Neuronal stem cell (in vitro differentiated cells): ENCODE results near the gene CLPSL2.

Source experiments
- DNase-seq: peaks from one replicate; pipeline ENCODE4 v3.0.0-alpha.2; 2013; ENCODE audit warnings: low spot score
- H2AFZ ChIP-seq: one replicate; pipeline ENCODE4 v1.6.1; 2013; ENCODE audit warnings: mild to moderate bottlenecking, low read length, inconsistent platforms
- H2AK5ac ChIP-seq: 2 replicates; pipeline ENCODE4 v1.6.1; 2013; ENCODE audit warnings: low read depth, mild to moderate bottlenecking, inconsistent platforms, low read length, moderate library complexity, mixed read lengths
- H2BK120ac ChIP-seq: 2 replicates; pipeline ENCODE4 v1.6.1; 2013; ENCODE audit warnings: low read depth, mild to moderate bottlenecking, inconsistent platforms, low read length, moderate library complexity, mixed read lengths
- H2BK12ac ChIP-seq: one replicate; pipeline ENCODE4 v1.6.1; 2013; ENCODE audit warnings: low read length, inconsistent platforms
- H2BK15ac ChIP-seq: 2 replicates; pipeline ENCODE4 v1.6.1; 2013; ENCODE audit warnings: mild to moderate bottlenecking, low read length, inconsistent platforms, mixed read lengths
- H2BK5ac ChIP-seq: one replicate; pipeline ENCODE4 v1.6.1; 2013; ENCODE audit warnings: inconsistent platforms, mild to moderate bottlenecking, low read length, moderate library complexity
- H3K14ac ChIP-seq: one replicate; pipeline ENCODE4 v1.6.1; 2013; ENCODE audit warnings: low read length, inconsistent platforms
- H3K18ac ChIP-seq: 2 replicates; pipeline ENCODE4 v1.6.1; 2013; ENCODE audit warnings: low read length, inconsistent platforms
- H3K23ac ChIP-seq: 2 replicates; pipeline ENCODE4 v1.6.1; 2013; ENCODE audit warnings: low read depth, mild to moderate bottlenecking, mixed read lengths, low read length, inconsistent platforms; ENCODE audit not compliant: poor library complexity
- H3K27ac ChIP-seq: replicated peaks from 3 replicates; pipeline ENCODE4 v1.5.1; 2013; ENCODE audit warnings: low read length, inconsistent platforms
- H3K27me3 ChIP-seq, 3 experiments: 2 replicates each; pipeline ENCODE4 v1.6.1; 2013; ENCODE audit warnings: low read length in 3 of 3, mild to moderate bottlenecking in 2 of 3, inconsistent platforms in 1 of 3, low read depth in 1 of 3, mixed read lengths in 1 of 3, moderate library complexity in 1 of 3; ENCODE audit not compliant: control insufficient read depth in 3 of 3, insufficient read depth in 3 of 3
- H3K36me3 ChIP-seq, 2 donors: replicated peaks in 1 of 2; 2 replicates each; pipeline ENCODE4 v1.6.1; 2013; ENCODE audit warnings: low read length in 2 of 2; ENCODE audit not compliant: control insufficient read depth in 2 of 2, insufficient read depth in 2 of 2
- H3K4ac ChIP-seq: 2 replicates; pipeline ENCODE4 v1.6.1; 2013; ENCODE audit warnings: inconsistent platforms, mild to moderate bottlenecking, low read length, moderate library complexity
- H3K4me1 ChIP-seq, 2 donors: 1 replicate in 1 of 2; 2 replicates in 1 of 2; pipeline ENCODE4 v1.6.1; 2013; ENCODE audit warnings: low read length in 2 of 2, low read depth in 1 of 2; ENCODE audit not compliant: control insufficient read depth in 2 of 2, insufficient read depth in 1 of 2
- H3K4me2 ChIP-seq: one replicate; pipeline ENCODE4 v1.6.1; 2013; ENCODE audit warnings: mild to moderate bottlenecking, low read length, inconsistent platforms; ENCODE audit not compliant: insufficient read depth, poor library complexity, severe bottlenecking
- H3K4me3 ChIP-seq, 2 donors: 2 replicates each; pipeline ENCODE4 v1.5.1; 2013; ENCODE audit warnings: low read length in 2 of 2, mild to moderate bottlenecking in 2 of 2, inconsistent platforms in 1 of 2, moderate library complexity in 1 of 2
- H3K79me1 ChIP-seq: one replicate; pipeline ENCODE4 v1.6.1; 2013; ENCODE audit warnings: low read depth, mild to moderate bottlenecking, inconsistent platforms, low read length, moderate library complexity
- H3K9ac ChIP-seq: one replicate; pipeline ENCODE4 v1.6.1; 2013; ENCODE audit warnings: mild to moderate bottlenecking, low read depth, low read length, inconsistent platforms; ENCODE audit not compliant: poor library complexity
- H3K9me3 ChIP-seq, 2 donors: replicated peaks in 1 of 2; 2 replicates each; pipeline versions ENCODE3 to v1.6.1; 2013; ENCODE audit warnings: low read length in 2 of 2, mild to moderate bottlenecking in 2 of 2, inconsistent platforms in 1 of 2, low read depth in 1 of 2, mixed read lengths in 1 of 2, moderate library complexity in 1 of 2; ENCODE audit not compliant: control insufficient read depth in 2 of 2, insufficient read depth in 1 of 2
- H4K8ac ChIP-seq: one replicate; pipeline ENCODE4 v1.6.1; 2013; ENCODE audit warnings: low read depth, mild to moderate bottlenecking, inconsistent platforms, low read length, moderate library complexity
- H4K91ac ChIP-seq: one replicate; pipeline ENCODE4 v1.6.1; 2013; ENCODE audit warnings: low read length, low read depth, mild to moderate bottlenecking, inconsistent platforms; ENCODE audit not compliant: poor library complexity
- WGBS, 2 donors: extraction: QIAGEN DNeasy Blood & Tissue Kit; methylation state at CpG; one replicate each; pipeline ENCODE4 v1.1.7; 2013; ENCODE audit warnings: missing lambda C conversion rate in 2 of 2, mixed read lengths in 1 of 2; ENCODE audit not compliant: insufficient read length in 2 of 2, insufficient replicate concordance in 1 of 2; ENCODE audit errors: extremely low coverage in 2 of 2; 5-methylcytosine and 5-hydroxymethylcytosine counted together

CLPSL2 gene

DNA sequence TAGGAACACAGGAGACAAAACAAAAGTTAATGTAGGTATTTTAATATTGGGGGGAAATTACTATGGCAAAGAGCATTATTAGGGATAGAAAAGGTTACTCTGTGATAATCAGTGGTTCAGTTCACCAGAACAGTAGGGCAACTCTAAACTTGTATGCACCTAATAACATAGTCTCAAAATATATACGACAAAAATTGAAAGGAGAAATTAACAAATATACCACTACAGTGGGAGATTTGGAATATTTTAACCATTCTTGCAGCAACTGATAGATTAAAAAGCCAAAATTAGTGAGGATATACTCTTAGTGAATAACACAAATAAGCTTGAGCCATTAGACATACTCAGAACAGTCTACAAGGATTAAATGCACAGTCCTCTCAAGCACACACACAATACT lies 28.5 kb upstream of the CLPSL2 start:
- DNase-seq, result no peak
- Histone ChIP-seq H3K4me3 (no peak overlapping the region), H3K14ac (no peak overlapping the region), H3K9me3 (peaks cover 0 to 2% of the 10 kb centered on the region in 2 donors), H2BK5ac (no peak overlapping the region), H3K79me1 (no peaks in the 10 kb centered on the region), H3K4me1 (peaks cover 0 to 1% of the 10 kb centered on the region in 2 donors), H3K27ac (no peak overlapping the region), H3K27me3 (no peaks in the 10 kb centered on the region), H4K91ac (no peak overlapping the region), H2BK12ac (no peak overlapping the region), H2AK5ac (no peak overlapping the region), H3K4ac (no peak overlapping the region), H3K23ac (no peak overlapping the region), H2BK120ac (no peak overlapping the region), H2AFZ (no peak overlapping the region), H4K8ac (no peak overlapping the region), H3K18ac (no peak overlapping the region), H2BK15ac (no peak overlapping the region), H3K9ac (no peak overlapping the region), H3K36me3 (no peaks in the 10 kb centered on the region), H3K4me2 (no peak overlapping the region)
- WGBS, 2 donors, result no CpG with 5 or more reads among the region's 1 CpG

DNA sequence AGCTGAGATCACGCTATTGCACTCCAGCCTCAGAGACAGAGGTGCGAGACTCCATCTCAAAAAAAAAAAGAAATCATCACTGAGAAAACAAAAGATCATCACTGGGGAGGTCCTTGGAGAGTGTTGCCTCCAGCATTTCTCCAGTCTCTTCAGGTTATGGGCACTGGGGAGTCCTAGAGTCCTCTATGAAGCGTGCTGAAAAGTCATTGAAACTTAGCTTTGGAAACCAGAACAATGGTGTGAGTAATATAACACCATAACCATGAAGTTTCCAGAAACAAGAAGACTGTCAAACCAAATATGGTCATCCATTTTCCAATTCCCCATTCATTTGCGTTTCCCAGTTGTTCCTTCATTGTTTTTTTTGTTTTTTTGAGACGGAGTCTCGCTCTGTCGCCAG lies 25.8 kb upstream of the CLPSL2 start:
- H3K27ac ChIP-seq, result no peak overlapping the region
- H3K4me3 ChIP-seq, result no peak overlapping the region
- no peak overlapping the region for H3K9ac ChIP-seq
- no peak overlapping the region for H3K4me2 ChIP-seq
- no peak overlapping the region for H2BK15ac ChIP-seq
- no peak overlapping the region for H2BK5ac ChIP-seq
- peaks cover 0 to 2% of the 10 kb centered on the region in 2 donors for H3K9me3 ChIP-seq
- no peak overlapping the region for H4K8ac ChIP-seq
- no peaks in the 10 kb centered on the region for H3K27me3 ChIP-seq
- no peak overlapping the region for H2AK5ac ChIP-seq
- peaks cover 7 to 8% of the 10 kb centered on the region in 2 donors for H3K4me1 ChIP-seq
- no peaks in the 10 kb centered on the region for H3K36me3 ChIP-seq
- no peak overlapping the region for H3K23ac ChIP-seq
- H2BK12ac ChIP-seq, result no peak overlapping the region
- no CpG with 5 or more reads among the region's 7 CpGs for WGBS, 2 donors
- no peaks in the 10 kb centered on the region for H3K79me1 ChIP-seq
- no peak overlapping the region for H3K14ac ChIP-seq
- no peak overlapping the region for H4K91ac ChIP-seq
- no peak overlapping the region for H3K18ac ChIP-seq
- H3K4ac ChIP-seq, result no peak overlapping the region
- no peak overlapping the region for H2AFZ ChIP-seq
- no peak for DNase-seq
- no peak overlapping the region for H2BK120ac ChIP-seq

DNA sequence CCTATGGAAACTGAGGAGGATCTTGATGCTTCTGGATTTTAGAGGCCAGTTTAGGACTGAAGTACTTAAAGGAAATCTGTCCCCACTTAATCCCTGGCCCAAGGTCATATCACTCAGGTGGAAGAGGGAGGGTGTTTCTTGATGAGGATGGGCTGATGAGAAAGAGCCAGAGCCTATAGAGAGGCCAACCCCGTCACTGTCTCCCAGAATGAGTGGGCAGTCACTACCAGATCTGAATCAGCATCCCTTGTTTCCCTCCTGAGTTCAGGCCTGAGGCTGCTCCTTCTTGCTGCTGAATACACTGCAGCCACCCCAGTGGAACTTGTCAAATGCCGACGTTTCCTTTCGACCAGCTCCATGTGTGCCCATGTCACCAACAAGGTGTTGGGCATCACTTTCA lies 24.8 kb upstream of the CLPSL2 start:
- Histone ChIP-seq H3K36me3 (no peaks in the 10 kb centered on the region), H2AFZ (no peak overlapping the region), H3K4me1 (peaks cover 7 to 9% of the 10 kb centered on the region in 2 donors), H3K4ac (no peak overlapping the region), H2BK120ac (no peak overlapping the region), H3K18ac (no peak overlapping the region), H3K4me3 (no peak overlapping the region), H4K91ac (no peak overlapping the region), H4K8ac (no peak overlapping the region), H3K4me2 (no peak overlapping the region), H2AK5ac (no peak overlapping the region), H2BK5ac (no peak overlapping the region), H3K27ac (no peak overlapping the region), H3K79me1 (no peaks in the 10 kb centered on the region), H2BK12ac (no peak overlapping the region), H3K23ac (no peak overlapping the region), H3K9me3 (peaks cover 0 to 2% of the 10 kb centered on the region in 2 donors), H3K14ac (no peak overlapping the region), H2BK15ac (no peak overlapping the region), H3K27me3 (no peaks in the 10 kb centered on the region), H3K9ac (no peak overlapping the region)
- no peak for DNase-seq
- no CpG with 5 or more reads among the region's 4 CpGs for WGBS, 2 donors

DNA sequence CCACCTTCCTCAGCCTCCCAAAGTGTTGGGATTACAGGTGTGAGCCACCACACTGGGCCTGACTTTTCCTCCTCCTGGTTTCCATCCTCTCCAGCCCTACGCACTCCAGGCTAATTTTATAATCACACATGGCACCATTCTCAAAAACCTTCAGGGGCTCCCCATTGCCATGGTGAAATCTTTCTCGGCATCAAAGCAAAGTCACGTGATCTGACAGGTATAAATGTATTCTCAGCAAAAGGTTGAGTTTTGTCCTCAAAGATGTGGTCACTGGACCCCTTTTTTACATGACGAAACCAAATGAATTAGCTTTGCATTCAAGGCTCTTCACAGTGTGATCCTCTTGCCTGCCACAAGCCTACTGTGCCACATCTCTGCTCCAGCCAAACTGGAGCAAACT lies 24.1 kb upstream of the CLPSL2 start:
- Histone ChIP-seq H3K14ac (no peak overlapping the region), H4K91ac (no peak overlapping the region), H2BK12ac (no peak overlapping the region), H3K4me2 (no peak overlapping the region), H3K27ac (no peak overlapping the region), H4K8ac (no peak overlapping the region), H2BK15ac (no peak overlapping the region), H2AFZ (no peak overlapping the region), H2BK5ac (no peak overlapping the region), H2BK120ac (no peak overlapping the region), H3K27me3 (no peaks in the 10 kb centered on the region), H3K4ac (no peak overlapping the region), H3K4me3 (no peak overlapping the region), H3K79me1 (no peaks in the 10 kb centered on the region), H3K9ac (no peak overlapping the region), H3K18ac (no peak overlapping the region), H3K9me3 (peaks cover 0 to 2% of the 10 kb centered on the region in 2 donors), H3K4me1 (peaks cover 7 to 9% of the 10 kb centered on the region in 2 donors), H3K23ac (no peak overlapping the region), H3K36me3 (no peaks in the 10 kb centered on the region), H2AK5ac (no peak overlapping the region)
- DNase-seq, result no peak
- WGBS, 2 donors, result no CpG with 5 or more reads among the region's 4 CpGs
